HG03064 (cell line): Measurements from ENCODE around the gene ATP11B.

Experiments used
- ATAC-seq: cut with Tn5 transposase; IDR thresholded peaks from one replicate; pipeline ENCODE4 v1.9.1; 2021; ENCODE audit warnings: low read depth; ENCODE audit not compliant: unreplicated experiment

The ATP11B gene

DNA sequence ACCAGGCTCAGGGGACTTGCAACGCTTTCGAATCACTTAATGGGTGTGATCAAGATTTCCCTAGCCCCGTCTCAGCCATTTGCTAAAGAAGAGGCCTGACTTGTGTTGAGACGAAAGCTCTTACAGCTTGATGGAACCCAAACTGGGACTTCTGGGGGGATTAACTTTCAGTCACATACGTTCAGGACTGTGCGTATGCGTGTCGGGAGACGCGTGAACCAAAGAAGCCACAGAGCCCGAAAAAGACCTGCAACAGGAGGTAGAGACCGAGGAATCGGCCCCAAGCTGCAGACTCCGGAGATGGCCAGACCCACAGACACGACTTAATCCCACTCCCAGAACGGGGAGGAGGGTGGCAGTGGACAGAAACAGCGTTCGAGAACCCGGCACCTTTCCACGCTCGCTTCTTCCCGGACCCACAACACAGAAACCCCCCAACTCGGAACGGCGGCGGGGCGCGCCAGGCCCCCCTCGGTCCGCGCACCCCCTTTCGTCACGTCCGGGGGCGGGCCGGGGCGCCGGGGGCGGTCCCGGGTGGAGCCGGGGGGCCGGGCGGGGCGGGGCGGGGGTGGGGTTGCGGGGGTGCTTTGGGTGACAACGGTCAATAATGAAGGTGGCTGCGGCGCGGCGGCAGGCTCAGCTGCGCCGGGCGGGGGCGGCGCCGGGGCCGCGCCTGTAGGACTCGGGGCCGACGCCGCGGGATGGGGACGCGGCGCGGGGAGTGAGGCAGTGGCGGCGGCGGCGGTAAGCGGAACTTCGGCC, at the start of gene ATP11B:
Gene ATP11B, plus strand, starts transcription at position 604 of the 762 bp plus-strand sequence. CDS start 256 bp downstream, outside the sequence.
- peak; percentile 58 for ATAC-seq

GRCh38 chr3:182746959-182747358, 46.3 kb upstream of the ATP11B start:
- no peak for ATAC-seq

DNA sequence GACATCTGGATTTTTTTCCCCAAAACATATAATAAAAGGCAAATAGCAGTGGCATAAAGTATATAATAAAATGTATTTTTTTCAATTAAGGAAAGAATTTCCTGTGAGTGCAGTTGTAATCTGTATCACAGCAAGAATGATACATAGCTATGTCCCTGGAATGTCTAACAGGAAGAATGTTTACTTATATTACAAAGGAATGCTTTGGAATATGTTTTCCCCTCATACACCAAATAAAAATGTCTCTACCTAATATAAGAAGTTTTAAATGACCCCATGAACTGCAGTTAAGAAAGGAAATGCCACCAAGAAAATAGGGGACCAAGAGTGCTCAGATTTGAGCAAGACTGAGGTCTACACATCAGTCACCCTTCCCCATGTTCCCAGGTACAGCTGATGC, 38.0 kb upstream of the ATP11B start:
- no peak for ATAC-seq

DNA sequence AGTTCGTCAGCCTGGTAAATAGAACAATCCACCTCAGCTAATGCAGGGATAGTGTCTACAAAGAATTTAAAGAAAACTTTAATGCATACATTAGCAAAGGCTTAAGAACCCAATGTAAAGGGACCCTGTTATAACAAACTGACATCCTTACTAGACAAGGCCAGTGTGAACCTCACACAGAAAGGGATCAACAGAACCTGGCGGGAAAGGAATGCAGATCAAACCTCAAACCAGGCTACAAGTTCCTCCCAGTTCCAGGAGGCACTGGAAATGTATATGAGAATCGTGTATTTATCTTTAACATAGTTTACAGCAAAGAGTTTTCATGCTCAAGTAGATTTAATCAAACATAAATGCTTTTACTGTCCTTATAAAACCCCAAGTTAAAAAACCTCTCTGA, 37.6 kb upstream of the ATP11B start:
- no peak for ATAC-seq

- no peak for ATAC-seq
Observed at GRCh38 chr3:182760576-182761164, 32.6 kb upstream of the ATP11B start.

DNA sequence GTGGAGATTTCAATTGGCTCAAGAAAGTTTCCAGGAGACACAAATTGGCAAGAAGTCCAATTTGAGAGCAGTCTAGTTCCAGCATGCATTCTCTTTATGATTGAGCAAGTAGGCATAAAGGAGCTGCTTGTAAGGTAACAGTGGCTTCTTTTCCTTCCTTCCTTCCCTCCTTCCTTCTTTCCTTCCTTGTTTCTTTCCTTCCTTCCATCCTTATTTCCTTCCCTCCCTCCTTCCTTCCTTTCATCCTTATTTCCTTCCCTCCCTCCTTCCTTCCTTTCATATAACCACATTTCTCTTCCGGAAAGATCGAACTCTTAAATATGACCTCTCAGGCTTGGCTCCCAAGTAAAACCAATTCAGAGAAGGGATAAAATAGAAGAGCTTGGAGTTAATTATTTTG, 29.4 kb upstream of the ATP11B start:
- ATAC-seq, result no peak

GRCh38 chr3:182765287-182765686, 28.0 kb upstream of the ATP11B start:
- ATAC-seq, result no peak

- ATAC-seq, result no peak
Observed at GRCh38 chr3:182766099-182766498, 27.2 kb upstream of the ATP11B start.

GRCh38 chr3:182768413-182768812, 24.9 kb upstream of the ATP11B start:
- no peak for ATAC-seq

GRCh38 chr3:182769673-182770072, 23.6 kb upstream of the ATP11B start:
- ATAC-seq, result no peak

DNA sequence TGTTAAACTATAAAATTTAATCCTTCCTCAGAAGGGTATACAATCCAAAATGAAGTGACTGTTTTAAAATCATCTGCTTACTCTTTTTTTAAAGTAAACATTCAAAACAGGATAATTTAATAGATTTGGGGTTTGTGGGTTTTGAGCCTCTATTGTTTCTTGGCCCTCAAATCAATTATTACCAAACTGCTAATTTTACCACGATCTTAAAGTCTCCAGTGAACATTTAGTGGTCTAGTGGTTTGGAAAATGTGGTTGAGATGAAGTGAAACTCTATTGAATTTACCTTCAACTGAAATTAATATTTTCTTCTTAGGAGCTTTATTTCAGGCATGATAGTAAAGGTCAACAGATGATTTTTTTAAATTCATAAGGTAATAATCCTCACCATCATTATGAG, 11.2 kb upstream of the ATP11B start:
- no peak for ATAC-seq

DNA sequence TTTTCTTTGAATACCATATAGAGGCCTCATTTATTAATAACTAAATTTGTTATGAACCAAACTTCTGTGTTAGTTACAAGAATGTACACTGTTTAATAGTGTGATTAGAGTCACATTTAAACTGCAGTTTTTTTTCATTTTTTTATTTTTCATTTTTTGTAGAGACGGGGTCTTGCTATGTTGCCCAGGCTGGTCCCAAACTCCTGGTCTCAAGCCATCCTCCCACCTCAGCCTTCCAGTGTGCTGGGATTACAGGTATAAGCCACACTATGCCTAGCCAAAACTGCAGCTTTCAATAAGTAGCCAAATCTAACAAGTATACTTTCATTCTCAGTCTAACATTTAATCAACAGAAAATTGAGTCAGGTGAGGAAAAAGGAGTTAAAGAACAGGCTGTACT, 10.2 kb upstream of the ATP11B start:
- no peak for ATAC-seq

DNA sequence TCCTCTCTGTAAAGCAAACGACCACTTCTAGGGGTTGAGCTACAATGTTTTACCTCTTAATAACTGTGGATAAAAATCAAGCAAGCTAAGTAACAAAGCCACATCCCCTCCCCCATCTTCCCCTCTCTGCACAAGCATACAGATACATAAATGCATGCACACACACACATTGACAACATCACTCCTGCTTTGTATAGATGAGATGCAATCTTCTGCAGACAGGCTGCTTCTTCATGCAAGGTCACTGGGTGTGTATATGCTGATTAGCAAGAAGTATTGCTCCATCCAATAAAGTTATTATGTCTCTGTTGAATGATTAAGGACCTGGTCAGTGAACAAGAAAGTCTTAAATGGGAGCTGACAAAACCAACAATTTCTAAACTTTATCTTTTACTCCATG, 8.8 kb upstream of the ATP11B start:
- no peak for ATAC-seq

- no peak for ATAC-seq
Observed at GRCh38 chr3:182785142-182785541, 8.2 kb upstream of the ATP11B start.

DNA sequence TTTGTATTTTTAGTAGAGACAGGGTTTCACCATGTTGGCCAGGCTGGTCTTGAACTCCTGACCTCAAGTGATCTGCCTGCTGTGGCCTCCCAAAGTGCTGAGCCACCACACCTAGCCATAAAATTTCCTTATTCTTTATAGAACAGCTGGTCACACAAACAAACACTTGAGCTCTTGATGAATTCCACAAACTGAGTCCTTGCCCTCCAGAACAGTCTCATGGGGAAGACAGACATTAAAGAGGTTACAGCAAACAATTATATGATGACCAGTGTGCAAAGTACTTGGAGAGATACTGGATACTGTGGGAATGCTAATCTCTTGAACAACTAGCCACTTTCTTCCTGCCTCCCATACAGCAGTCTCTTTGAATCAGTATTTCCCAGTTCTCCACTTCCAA, 7.5 kb upstream of the ATP11B start:
- ATAC-seq, result no peak

DNA sequence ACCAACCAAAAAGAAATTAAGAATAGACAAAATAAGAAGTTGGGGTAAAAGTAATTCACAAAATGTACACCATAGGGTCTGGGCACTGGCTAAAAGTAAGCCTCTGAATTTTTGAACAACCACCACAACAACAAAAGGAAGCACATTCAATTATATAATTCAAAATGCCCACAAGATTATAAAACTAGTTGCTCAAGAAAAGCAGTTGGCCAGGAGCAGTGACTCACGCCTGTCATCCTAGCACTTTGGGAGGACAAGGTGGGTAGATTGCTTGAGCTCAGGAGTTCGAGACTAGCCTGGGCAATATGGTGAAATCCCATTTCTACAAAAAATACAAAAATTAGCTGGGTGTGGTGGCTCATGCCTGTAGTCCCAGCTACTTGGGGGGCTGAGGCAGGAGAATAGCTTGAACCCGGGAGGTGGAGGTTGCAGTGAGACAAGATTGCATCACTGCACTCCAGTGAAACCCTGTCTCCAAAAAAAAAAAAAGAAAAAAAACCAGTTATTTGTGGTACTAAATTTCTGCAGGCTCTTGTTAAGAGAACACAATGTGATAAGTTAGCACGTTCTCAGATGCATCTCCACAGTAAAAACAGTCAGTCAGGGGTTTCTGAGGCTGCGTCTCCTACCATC, 6.6 kb upstream of the ATP11B start:
- no peak for ATAC-seq

DNA sequence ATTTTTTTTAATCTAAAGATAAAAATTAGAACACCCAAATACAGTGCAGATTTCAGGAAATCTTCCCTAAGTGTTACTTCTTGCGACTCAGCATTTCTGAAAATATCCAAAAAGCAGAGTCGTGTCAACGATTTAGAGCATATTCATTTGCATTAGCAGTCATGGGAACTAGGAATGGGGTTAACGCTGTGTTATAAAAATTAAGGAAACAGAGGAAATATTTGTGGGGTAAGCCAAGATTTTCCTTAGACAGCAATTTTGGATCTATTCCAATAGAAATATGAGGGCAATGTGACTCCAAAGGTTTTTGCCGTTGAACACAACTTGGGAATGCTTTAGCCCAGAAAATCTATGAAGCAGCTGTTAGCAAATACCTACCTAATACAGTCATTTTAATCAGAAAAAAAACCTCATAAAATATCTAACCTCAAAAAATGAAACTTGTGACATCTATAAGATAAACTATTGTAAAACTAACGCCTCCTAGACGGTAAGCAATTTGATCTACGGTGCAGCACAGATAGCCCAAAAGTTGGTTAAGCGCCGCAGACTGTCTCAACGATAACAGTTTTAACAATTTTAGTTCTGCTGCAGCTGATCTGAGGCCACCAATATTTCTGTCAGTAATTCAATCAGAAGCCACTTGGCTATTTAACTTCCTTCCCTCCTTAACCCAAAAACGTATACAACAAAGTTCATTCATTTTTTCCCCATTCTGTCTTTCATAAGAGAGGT, 5.8 kb upstream of the ATP11B start:
- no peak for ATAC-seq

- ATAC-seq, result peak; percentile 33
Observed at GRCh38 chr3:182789371-182789770, 3.9 kb upstream of the ATP11B start.

DNA sequence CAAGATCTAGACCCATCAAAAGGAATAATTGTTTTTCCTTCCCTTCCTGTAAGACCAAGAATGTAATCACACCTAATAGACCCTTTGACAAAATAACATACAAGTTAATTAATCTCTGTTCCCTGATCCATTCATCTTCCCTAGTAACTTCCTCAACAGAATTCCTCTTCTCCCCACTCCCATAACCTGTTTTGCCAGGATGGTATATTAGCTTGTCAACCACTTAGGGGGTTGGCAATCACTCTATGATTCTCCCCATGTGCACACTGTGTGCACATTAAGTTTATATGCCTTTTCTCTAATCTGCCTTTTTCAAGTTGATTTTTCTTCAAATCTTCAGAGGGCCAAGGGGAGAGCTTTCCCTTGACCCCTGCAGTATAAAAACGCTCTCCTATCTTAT, 2.7 kb upstream of the ATP11B start:
- no peak for ATAC-seq

DNA sequence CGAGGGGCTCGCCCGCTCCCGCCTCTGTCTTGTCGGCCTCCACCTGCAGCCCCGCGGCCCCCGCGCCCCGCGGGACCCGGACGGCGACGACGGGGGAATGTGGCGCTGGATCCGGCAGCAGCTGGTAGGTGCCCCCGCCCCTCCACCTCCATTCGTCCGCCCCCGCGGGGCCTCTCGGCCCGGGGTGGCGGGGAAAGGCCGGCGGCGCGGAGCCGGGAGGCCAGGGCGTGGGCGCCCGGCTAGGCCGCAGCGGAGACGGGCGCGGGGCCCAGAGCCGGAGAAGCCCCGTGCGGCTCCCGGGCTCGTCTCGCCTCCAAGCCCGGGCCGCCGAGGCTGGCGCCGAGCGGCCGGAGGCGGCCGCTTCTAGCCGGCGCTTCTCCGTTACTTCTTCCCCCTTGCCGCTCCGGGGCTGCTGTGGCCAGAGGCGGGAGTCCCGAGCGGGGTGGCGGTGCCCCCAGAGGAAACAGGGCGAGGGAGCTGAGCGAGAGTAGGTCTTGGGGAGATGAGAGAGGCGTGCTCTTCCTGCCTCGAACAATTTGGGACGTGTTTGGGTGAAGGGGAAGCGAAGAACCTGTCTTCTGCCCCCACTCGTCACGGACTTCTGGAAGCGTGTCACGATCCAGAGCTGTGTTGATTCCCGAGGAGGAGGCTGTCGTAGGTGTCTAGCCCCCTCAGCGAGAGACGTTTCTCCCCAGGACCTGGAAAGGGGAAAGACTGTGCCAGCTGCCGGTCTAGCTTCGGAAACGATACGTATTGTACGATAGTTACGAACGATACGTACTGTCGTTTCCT, 555 bp downstream of the ATP11B start:
- peak; percentile 34 for ATAC-seq
